ENCODE measurements around the gene EBLN2.
A peak's percentile ranks its signal among the peaks of the same experiment; 100 is the strongest.
"Not testable (repeated sequence)": the region's sequence is repeated elsewhere in the genome, so short reads cannot be mapped to it uniquely, and the experiment has no call there.

EBLN2 gene

DNA sequence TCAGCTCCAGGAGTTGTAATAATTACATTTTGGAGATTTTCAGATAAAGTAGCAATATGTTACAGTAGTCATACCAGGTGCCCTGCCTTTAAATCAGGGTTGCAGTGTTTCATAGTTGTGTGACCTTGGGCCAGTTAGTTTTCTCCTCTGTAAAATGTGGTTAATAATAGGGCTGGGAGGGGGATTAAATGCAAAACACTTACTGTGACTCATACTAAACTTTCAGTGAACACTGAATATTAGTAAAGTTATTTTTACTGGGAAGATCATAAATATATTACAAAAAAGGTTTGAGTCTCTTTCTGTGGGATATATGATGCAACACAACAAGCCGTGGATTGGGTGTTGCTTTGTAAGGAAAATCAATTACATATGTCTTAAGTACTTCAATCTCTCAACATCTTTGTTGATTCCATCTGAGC lies 1.1 kb upstream of the EBLN2 start:
- no peak for DNase-seq (ENCODE audit: low read depth in 2 of 2)

DNA sequence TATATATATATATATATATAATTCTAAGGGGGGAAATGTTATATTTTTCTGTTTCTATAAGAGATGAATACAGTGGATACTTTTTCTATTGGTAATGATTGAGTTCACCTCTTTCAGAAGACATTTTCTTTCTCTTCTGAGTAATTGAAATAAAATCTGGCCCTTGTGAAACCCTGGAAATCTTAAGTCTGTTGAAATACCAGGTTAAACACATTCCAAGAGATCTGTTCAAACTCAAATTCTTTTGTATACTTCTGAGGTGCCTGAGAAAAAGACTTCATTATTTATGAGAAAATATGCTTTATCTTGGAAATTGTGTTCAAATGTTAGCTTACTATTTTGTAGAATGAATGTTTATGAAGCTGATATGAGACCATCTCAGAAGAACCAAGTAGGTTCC lies 4.8 kb downstream of the EBLN2 start:
- DNase-seq (ENCODE audit: low read depth in 2 of 2): not testable (repeated sequence)

DNA sequence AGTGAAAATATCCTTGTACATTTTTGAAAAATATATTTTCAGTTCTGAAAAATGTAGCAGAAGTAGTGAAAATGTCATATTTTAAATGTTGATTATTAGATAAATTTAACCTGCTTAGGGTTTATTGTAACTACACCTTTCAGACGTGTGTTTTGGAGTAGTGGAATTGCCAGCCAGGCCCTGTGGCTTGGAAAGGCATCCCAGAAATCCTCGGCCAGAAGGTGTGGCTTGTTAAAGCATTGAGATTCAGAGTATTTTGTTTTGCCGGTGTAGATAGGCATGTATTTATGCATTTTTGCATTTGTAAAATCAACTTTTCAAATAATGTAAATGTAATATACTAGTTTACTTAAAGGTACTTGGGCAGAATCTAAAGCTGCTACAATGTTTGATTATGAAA lies 7.0 kb downstream of the EBLN2 start:
- no peak for DNase-seq (ENCODE audit: low read depth in 2 of 2)

DNA sequence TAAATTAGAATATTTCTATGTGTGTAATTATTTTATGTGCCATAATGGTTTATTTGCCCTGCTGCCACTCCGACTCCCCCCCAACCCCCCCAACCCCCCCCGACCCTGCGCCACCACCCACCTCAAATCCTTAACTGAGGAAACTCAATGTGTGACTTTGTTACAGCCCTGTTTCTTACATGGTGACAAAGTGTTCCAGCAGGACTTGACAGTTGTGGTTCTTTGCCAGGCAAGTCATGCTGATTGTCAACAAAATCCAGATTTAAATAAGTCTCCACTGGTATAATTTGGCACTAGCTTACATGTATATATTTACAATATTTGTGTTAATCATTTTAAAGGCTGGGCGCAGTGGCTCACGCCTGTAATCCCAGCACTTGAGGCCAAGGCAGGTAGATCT lies 7.7 kb downstream of the EBLN2 start:
- no peak for DNase-seq (ENCODE audit: low read depth in 2 of 2)

DNA sequence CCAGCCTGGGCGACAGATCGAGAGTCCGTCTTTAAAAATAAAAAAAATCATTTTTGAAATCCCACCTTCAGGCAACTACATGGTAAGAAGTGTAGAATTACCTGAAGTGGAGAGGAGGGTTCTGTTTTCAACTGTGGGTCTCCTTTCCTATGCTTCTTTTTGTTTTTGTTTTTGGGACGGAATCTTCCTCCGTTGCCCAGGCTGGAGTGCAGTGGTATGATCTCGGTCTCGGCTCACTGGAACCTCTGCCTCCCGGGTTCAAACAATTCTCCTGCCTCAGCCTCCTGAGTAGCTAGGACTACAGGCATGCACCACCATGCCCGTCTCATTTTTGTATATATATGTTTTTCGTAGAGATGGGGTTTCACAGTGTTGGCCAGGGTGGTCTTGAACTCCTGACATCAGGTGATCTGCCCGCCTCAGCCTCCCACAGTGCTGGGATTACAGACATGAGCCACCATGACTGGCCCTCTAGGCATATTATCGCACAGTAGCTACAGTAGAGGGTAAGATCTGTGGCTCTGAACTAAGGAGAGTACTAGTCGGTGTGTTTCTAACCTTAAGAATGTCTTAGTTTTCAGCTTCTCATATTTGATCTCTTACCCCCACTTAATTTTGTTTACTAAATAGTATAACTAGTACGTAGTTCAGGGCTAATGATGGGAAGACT lies 8.5 kb downstream of the EBLN2 start:
- DNase-seq (ENCODE audit: low read depth in 2 of 2): no peak

DNA sequence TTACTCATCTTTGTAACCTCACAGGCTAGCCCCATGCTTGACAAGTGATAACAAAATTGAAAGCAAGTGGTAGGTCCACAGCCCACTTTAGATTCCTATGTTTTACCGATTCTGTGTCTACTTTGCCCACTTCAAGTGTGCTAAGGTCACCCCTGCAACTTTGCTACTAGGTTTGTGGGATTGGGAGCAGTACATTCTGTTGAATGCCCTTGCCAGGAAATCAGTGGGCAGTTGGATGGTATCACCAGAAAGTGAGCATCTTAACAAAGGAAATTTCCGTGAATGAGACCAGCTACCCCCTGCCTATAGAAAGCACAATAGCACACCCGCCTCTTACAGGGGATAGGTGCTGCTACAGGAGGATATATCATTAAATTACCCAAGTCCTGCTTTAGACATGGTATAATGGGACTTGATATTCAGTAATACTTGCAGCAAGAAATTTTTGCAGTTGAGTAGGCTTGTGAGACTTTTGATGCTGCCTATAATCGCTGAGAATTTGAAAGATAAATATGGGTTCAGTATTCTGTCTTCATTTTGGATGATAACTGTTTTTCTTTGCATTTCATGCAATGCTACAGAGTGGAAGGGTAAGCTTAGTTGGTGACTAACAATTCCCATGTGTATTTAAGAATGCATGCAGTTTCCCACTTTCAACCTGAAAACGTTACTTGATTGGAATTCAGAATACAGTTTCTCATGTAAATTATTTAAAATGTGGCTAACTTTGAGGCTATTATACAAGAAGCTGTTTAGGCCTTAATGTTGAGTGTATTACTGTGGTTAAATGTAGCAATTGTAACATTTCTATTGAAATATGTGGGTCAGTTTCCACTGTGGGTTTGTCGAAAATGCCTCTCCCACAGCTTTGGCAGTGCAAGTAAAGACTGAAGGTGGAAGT lies 9.5 kb downstream of the EBLN2 start:
- DNase-seq (ENCODE audit: low read depth in 2 of 2): no peak

DNA sequence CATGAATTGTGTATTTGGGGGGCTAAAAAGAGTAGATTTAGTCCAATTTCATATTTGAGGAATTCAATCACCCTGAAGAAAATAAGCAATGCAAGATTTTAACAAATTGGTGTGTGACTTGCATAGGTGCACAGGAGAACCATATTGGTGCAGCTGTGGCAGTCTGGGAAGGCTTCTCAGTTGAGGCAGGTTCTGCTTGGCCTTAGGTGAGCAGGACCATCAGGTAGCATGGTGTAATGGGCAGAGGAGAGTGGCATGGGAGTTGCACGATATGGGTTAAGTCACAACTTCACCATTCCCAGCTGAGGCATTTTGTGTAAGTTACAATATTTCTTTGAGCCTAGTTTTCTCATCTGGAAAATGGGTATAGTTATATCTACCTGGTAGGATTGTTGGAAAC lies 10.5 kb downstream of the EBLN2 start:
- no peak for DNase-seq (ENCODE audit: low read depth in 2 of 2)

DNA sequence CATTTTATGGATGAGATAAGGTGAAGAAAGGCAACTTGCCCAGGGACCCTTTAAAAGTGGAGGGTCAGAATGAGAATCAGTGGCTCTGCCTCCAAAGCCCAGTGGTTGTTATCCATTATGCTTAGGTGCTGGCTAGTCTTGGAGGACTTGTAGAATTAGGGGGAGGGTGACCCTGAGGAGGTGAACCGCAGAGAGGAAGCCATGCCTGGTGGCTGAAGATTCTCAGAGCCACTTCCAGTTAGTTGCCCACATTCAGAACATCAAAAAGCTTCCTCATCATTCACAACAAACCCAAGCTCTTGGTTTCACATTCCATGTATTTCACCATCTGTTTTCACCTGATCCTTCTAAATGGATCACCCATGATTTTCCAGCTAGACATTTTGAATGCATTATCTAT lies 11.2 kb downstream of the EBLN2 start:
- DNase-seq (ENCODE audit: low read depth in 2 of 2): no peak

DNA sequence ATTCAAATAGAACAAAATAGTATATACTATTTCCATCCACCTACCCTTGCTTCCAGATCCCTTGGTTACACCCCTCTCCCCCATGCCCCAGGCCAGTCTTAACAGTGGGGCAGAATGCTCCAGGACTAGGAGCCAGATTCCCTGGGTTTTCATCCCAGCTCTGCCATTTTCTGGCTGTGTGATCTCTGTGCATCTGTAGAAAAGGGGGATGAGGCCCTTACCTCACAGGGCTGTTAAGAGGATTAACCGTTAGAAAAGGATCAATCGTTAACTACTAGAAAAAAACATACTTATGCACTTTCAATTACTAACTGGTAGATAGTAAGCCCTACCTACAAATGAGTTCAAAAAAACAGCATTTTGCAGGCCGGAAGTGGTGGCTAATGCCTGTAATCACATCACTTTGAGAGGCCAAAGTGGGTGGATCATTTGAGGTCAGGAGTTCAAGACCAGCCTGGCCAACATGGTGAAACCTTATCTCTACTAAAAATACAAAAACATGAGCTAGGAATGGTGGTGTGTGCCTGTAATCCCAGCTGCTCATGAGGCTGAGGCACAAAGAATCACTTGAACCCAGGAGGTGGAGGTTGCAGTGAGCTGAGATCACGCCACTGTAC lies 11.7 kb downstream of the EBLN2 start:
- no peak for DNase-seq (ENCODE audit: low read depth in 2 of 2)

DNA sequence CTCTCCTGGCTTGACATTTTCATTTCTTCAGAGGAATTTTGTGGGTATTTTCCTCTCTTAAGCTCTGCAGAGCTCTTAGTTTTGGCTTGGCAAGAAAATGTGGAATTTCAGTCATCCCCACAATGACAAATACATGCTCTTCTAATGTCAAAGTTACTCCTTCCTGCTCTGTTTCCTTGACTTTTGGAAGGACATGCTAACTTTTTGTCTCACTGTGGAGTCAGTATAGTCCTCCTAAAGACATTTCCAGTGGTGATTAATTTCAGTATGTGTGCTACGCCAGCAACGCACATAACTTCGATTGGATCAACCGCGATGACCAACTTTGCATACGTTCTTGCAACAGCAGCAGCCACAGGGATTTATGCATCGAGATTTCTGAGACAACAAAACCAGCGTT lies 13.3 kb downstream of the EBLN2 start:
- no peak for DNase-seq (ENCODE audit: low read depth in 2 of 2)

DNA sequence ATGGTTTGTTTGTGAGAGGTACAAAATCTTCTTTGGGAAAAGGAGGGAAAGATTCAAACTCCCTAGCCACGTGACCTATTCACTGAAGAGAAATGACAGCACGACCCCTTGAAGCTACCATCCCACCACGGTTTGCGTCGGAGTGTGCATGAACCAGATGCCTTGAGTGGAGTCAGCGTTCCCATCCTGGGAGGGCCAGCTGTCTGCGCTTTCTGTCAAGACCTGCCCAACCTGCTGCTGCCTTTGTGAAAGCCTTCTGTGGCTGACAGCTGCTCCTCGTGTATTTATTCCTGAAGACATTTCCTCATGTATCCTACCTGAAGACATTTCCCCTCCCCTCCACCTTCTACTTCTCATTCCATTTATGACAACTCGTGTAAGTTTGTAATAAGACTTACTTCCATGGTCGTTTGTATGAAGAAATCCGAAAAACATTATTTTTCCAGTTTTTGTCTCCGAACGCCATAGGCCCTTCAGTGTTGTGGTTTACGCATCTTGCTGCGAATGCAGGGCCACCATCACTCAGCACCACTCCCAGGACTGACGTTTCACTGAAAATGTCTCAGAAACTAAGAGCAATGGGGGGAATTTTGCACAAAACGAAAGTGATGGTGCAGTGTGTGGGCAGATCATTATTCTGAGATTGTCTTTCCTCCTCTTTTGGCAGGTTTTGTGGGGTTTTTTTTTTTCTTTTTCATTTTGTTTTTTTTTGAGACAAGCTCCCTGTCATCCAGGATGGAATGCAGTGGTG lies 18.9 kb downstream of the EBLN2 start:
- DNase-seq (ENCODE audit: low read depth in 2 of 2): no peak

DNA sequence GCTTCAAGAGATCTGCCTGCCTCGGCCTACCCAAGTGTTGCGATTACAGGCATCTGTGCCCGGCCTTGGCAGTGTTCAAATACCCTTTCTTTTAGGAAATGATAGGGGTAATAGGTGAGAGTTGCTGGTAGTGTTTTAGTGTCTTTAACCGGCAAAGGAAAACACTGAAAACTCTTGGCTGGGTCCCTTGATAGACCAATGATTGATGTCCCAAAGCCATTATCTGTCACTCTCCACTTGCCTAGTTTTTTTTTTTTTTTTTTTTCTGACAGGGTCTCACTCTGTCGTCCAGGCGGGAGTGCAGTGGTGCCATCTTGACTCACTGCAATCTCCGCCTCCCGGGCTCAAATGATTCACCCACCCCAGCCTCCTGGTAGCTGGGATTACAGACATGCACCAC lies 19.7 kb downstream of the EBLN2 start:
- no peak for DNase-seq (ENCODE audit: low read depth in 2 of 2)

DNA sequence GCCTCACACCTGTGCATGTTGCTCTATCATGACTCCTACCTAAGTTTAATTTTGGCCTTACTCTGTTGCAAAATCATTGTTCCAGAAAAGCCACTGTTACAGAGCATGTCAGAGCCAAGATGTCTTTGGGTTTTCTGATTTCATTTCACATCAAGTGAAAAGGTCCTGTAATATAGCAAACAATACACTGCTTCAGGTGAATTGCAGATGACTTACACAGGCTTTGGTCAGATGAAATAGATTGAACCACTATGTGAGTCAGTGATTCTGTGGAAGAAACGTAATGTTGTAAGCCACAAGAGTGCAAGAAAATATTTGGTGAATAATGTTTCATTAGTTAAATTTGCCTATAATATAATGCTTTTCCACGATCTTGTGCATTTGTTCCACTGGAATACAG lies 22.7 kb downstream of the EBLN2 start:
- DNase-seq (ENCODE audit: low read depth in 2 of 2): no peak

DNA sequence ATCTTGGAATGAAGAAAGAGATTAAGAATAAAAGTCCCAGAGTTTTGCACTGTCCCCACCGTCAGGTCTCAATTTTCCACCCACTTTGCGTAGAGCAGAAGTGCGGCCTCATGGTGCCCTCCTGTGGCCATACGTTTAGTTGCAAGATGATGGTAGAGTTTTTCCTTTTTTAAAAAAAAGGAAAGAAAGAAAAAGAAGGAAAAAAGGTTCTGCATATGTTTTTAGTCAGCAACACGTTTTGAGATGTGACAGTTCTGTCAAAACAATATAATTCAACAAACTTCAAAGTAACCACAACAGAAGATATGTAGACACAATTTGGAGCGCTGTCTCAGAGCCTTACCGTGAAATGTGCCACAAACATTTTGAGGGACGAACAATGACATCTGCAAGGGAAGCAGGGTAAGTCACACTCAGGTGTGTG lies 24.6 kb downstream of the EBLN2 start:
- DNase-seq (ENCODE audit: low read depth in 2 of 2): peak in 1 of 2 donors; percentile 13

DNA sequence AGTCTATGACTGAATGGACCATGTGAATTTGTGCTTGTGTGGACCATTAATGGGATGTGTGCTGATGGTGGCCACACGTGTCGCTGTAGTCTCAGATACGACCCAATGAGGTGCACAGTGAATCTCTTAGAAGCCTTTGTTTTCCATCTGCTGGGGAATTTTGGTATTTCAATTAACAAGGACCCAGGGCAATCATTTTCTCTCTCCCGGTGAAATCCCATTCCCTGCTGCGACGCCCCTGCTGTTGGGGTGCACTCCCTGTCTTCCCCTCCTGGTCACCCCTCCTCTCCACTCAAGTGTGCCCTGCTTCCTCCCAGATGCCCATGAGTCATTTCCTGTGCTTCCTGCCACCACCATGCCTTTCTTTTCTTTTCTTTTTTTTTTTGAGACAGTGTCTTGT lies 32.7 kb downstream of the EBLN2 start:
- DNase-seq (ENCODE audit: low read depth in 2 of 2): no peak

DNA sequence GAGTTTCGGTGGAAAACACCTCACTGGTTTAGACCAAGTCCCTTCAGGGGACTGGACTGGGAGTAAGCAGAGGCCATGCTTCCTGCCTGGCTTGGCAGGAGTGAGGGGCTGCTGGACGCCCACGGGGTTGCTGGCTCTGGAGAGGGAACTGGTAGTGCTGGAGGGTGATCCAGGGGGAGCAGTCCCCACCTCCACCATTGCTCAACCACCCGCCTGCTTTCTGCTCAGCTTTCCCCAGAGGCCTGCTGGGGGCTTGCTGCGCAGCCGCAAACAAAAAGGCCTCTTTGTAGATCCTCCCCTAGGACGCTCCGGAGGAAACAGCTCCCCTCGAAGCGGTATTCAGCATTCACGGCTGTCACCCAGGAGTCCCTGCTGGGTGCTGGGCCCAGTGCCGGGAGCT lies 33.5 kb downstream of the EBLN2 start:
- DNase-seq (ENCODE audit: low read depth in 2 of 2): no peak

DNA sequence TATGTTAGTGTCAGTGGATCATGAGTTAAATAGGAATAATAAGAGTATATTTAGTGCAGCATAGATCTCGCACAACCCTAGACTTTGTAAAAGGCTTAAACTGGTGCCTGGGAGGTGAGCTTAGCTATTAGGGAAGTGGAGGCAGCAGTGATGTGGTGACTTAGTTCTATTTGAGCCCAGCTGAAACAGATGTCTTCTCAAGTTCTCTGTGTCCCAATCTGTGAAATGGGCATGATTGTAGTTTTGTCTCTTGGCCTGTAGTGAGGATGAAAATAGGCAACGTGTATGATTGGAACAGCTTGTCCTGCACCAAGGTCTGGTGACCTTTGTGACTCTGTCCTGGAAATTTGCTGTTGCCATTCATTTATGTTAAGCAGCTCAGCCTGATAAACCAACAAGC lies 34.7 kb downstream of the EBLN2 start:
- DNase-seq (ENCODE audit: low read depth in 2 of 2): no peak

DNA sequence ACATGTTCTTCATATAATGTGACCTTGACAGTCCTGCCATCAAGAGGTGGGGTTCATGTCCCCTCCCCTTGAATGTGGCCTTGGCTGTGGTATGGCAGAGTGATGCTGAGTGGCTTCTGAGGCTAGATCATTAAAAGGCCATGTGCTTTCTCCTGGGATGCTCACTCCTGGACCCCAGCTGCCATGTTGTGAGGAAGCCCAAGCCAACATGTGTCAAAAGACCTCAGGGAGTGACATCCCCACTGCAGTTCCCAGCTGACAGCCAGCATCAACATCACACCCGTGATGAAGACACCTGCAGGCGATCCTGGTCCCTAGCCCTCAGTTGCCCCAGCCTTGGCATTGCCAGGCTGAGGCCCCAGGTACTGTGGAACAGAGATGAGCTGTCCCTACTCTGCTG lies 36.6 kb downstream of the EBLN2 start:
- DNase-seq (ENCODE audit: low read depth in 2 of 2): no peak

DNA sequence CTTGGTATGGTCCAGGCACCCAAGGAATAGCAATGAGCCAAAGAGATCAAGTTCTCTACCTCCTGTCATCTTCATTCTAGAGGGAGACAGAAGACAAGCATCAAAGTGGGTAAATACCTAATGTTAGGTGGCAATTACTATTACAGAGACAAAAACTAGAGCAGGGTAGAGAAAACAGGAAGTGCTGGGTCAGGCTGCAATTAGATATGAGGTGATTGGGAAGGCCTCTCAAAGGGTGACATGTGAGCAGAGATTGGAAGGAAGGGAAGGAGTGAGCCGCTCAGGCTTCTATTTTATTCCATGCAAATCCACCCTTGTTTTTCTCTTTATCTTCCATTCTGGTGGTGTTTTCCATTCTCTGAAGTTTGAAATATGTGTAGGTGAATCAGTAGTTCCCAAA lies 37.4 kb downstream of the EBLN2 start:
- no peak for DNase-seq (ENCODE audit: low read depth in 2 of 2)

DNA sequence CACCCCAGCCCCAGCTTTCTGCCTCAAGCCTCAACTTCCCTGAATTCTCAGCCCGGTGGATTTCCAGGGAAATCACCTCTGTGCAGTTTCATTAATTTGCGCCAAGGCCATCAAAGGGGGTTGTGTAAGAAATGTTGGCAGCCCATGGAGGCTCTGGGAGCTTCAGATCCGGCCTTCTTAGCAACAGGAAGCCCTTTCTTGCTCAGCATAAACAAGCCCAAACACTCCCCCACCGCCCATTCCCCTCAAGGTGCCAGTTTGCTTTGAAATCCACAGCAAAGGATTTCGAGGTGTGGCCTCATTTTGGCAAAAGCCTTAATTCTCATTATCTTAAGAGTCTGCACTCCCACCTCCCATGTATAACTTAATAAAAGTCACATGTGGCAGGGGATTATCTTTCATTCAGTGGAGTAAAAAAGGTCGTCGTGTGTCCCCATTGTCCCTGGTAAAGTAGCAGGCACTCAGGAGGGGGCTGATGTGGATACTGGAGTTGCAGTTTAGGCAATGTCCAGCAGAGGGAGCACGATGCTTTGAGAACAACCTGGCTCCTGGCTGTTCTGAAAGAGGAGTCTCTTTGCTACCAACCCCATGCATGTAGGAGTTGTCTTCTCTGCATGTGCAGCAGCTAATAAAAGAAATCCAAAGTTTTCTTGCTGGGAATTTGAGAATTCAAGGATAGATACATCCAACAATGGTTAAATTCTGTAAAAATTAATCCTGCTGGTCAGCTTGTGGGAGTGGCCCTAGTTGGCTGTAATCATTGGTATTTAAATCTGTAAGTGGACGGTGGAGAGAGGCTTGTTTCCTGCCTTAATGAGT lies 39.5 kb downstream of the EBLN2 start:
- DNase-seq (ENCODE audit: low read depth in 2 of 2): peak; percentile 46 to 63

DNA sequence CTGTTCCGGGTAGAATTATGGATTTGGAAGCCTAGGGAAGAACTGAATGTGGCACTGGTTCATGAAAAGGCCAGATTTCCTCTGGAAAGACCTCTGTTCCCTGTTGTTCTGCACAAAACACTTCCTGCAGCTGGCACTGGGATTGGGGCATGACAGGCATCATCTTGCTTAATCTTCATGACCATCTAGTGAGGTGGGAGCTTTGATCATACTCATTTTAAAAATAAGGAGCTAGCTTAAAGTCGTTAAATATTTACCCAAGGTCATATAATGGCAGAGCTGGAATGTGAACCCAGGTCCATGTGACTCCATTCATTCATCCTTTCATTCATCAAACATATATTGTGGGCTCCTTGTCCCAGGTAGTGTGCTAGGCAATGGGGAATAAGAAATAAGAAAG lies 40.4 kb downstream of the EBLN2 start:
- DNase-seq (ENCODE audit: low read depth in 2 of 2): no peak
